Gastrocnemius medialis (tissue), 4 donors: Measurements from ENCODE around the gene SPTBN2. TPM values are rescaled to one million over a fixed set of nuclear protein-coding genes. Genes with fewer than 3 reads are reported as not detected.

Source experiments
- ATAC-seq, 2 donors: fragments of 150-250 bp; one replicate each; pipeline ENCODE4 v1.9.1; 2016
- DNase-seq, 2 donors: peaks; one replicate each; pipeline ENCODE4 v3.0.0-alpha.2; 2019
- H3K27ac ChIP-seq, 4 donors: fragments of 200-600 bp; sonication (generic); 1 replicate in 1 of 4; 2 replicates in 3 of 4; pipeline ENCODE4 v1.5.1; 2016 to 2018; ENCODE audit warnings: mild to moderate bottlenecking in 2 of 4, moderate library complexity in 1 of 4
- H3K27me3 ChIP-seq, 3 donors: fragments of 200-600 bp; sonication (generic) in 2 of 3; 1 replicate in 1 of 3; 2 replicates in 2 of 3; pipeline versions ENCODE4 v1.5.1 to v1.6.0; 2016 to 2019; ENCODE audit warnings: mild to moderate bottlenecking in 1 of 3, moderate library complexity in 1 of 3
- H3K36me3 ChIP-seq, 2 donors: fragments of 200-600 bp; sonication (generic) in 1 of 2; one replicate each; pipeline ENCODE4 v1.5.1; 2017 to 2018
- H3K4me1 ChIP-seq, 2 donors: fragments of 200-600 bp; sonication (generic) in 1 of 2; one replicate each; pipeline ENCODE4 v1.5.1; 2016 to 2017; ENCODE audit warnings: mild to moderate bottlenecking in 2 of 2
- H3K4me3 ChIP-seq, 4 donors: fragments of 200-600 bp; sonication (generic) in 3 of 4; 1 replicate in 1 of 4; 2 replicates in 3 of 4; pipeline ENCODE4 v1.5.1; 2016 to 2019; ENCODE audit warnings: mild to moderate bottlenecking in 2 of 4
- H3K9me3 ChIP-seq, 3 donors: fragments of 200-600 bp; sonication (generic) in 2 of 3; 1 replicate in 1 of 3; 2 replicates in 2 of 3; pipeline ENCODE4 v1.5.1; 2016 to 2019
- CTCF ChIP-seq, 5 experiments: fragments of 450-650 bp in 3 of 5; fragments of 200-600 bp in 2 of 5; sonication (generic) in 2 of 5; IDR thresholded peaks in 4 of 5; conservative IDR thresholded peaks in 1 of 5; 1 replicate in 4 of 5; 2 replicates in 1 of 5; pipeline ENCODE4 v1.5.1; 2016 to 2019; ENCODE audit warnings: antibody characterized with exemption in 5 of 5, mild to moderate bottlenecking in 3 of 5, moderate library complexity in 3 of 5
- POLR2A ChIP-seq, 2 donors: fragments of 450-650 bp; IDR thresholded peaks; one replicate each; pipeline ENCODE4 v1.6.1; 2017; ENCODE audit warnings: antibody characterized with exemption in 2 of 2, mild to moderate bottlenecking in 2 of 2, moderate library complexity in 2 of 2
- in situ Hi-C, 4 donors: fragments of 200-750 bp; cut with MboI; loops; one replicate each; pipeline versions ENCODE4 v1.15.0 to v1.8.0; 2017; ENCODE audit warnings: low sequenced_read_pairs in 4 of 4
- intact Hi-C: fragments of 100-400 bp; cut with DNase I; formaldehyde crosslinking; loops from one replicate; pipeline ENCODE4 v1.15.1; 2023; ENCODE audit warnings: low total_unique reads
- total RNA-seq, 4 donors: library from RNA; depleted of rRNA; stranded (reverse); fragments of >200 nt; gene quantifications; one replicate each; pipeline versions ENCODE4 v1.1.0 to v1.2.3, GENCODE V29; 2016

Gene SPTBN2
- total RNA-seq, 4 donors from 2014 or later = 0.40 to 1.5 (median 1.0) TPM

GRCh38 chr11:66686801-66687750 is 41.9 kb downstream of the SPTBN2 start:
- H3K4me1 ChIP-seq = no peaks in the 10 kb centered on the region
- ATAC-seq = no peak
- H3K27me3 ChIP-seq = no peaks in the 10 kb centered on the region
- no peak overlapping the region for H3K27ac ChIP-seq
- in situ Hi-C loops = loop anchor here in 2 of 4 donors (25.0 kb wide), 1 partner anchor 275 kb away; the partner anchor contains the start of gene NPAS4 (in 2 of the 2)
- H3K4me3 ChIP-seq = no peak overlapping the region
- no peaks in the 10 kb centered on the region for H3K9me3 ChIP-seq
- H3K36me3 ChIP-seq = no peaks in the 10 kb centered on the region
- TF ChIP-seq CTCF (IDR thresholded peaks at IDR 0.05 in 4 of 5, conservative IDR thresholded peaks at IDR 0.05 in 1 of 5) = no peak
- no peak for TF ChIP-seq POLR2A (IDR thresholded peaks at IDR 0.05)
- no peak for DNase-seq
- intact Hi-C loops = no loop called here

- no peaks in the 10 kb centered on the region for H3K36me3 ChIP-seq
- no peaks in the 10 kb centered on the region for H3K27me3 ChIP-seq
- no peaks in the 10 kb centered on the region for H3K9me3 ChIP-seq
- no peak for TF ChIP-seq CTCF (IDR thresholded peaks at IDR 0.05 in 4 of 5, conservative IDR thresholded peaks at IDR 0.05 in 1 of 5)
- TF ChIP-seq POLR2A (IDR thresholded peaks at IDR 0.05) = no peak
- ATAC-seq = no peak
- in situ Hi-C loops (loop anchor here in 2 of 4 donors (25.0 kb wide), 1 partner anchor 274 kb away; the partner anchor contains the start of gene NPAS4 (in 2 of the 2)), intact Hi-C loops (no loop called here)
- H3K27ac ChIP-seq = no peak overlapping the region
- no peaks in the 10 kb centered on the region for H3K4me1 ChIP-seq
- no peak overlapping the region for H3K4me3 ChIP-seq
- DNase-seq = no peak
Measured at GRCh38 chr11:66686100-66686785, 42.8 kb downstream of the SPTBN2 start.

- no peak for TF ChIP-seq POLR2A (IDR thresholded peaks at IDR 0.05)
- no peak for TF ChIP-seq CTCF (IDR thresholded peaks at IDR 0.05 in 4 of 5, conservative IDR thresholded peaks at IDR 0.05 in 1 of 5)
- intact Hi-C loops = no loop called here
- H3K27me3 ChIP-seq = no peaks in the 10 kb centered on the region
Measured at GRCh38 chr11:66685276-66686099, 43.5 kb downstream of the SPTBN2 start.

GRCh38 chr11:66684635-66685034 is 44.4 kb downstream of the SPTBN2 start:
- no peaks in the 10 kb centered on the region for H3K36me3 ChIP-seq
- intact Hi-C loops = no loop called here
- ATAC-seq = no peak
- no peak for TF ChIP-seq CTCF (IDR thresholded peaks at IDR 0.05 in 4 of 5, conservative IDR thresholded peaks at IDR 0.05 in 1 of 5)
- TF ChIP-seq POLR2A (IDR thresholded peaks at IDR 0.05) = no peak
- in situ Hi-C loops = loop anchor here in 2 of 4 donors (5.0 to 25.0 kb wide), 2 partner anchors 102 to 272 kb away; partner anchors contain the start of gene NPAS4 (in 2 of the 2)
- H3K4me3 ChIP-seq = no peak overlapping the region
- no peaks in the 10 kb centered on the region for H3K4me1 ChIP-seq
- no peaks in the 10 kb centered on the region for H3K9me3 ChIP-seq
- H3K27ac ChIP-seq = no peak overlapping the region
- no peak for DNase-seq
- no peaks in the 10 kb centered on the region for H3K27me3 ChIP-seq

More at GRCh38 chr11:66685276-66686099, 43.5 kb downstream of the SPTBN2 start:
- H3K9me3 ChIP-seq = no peaks in the 10 kb centered on the region
- no peaks in the 10 kb centered on the region for H3K4me1 ChIP-seq
- no peaks in the 10 kb centered on the region for H3K36me3 ChIP-seq
- no peak overlapping the region for H3K27ac ChIP-seq
- H3K4me3 ChIP-seq = no peak overlapping the region
- DNase-seq = no peak
- ATAC-seq = no peak
- in situ Hi-C loops = loop anchor here in 2 of 4 donors (25.0 kb wide), 1 partner anchor 273 kb away; the partner anchor contains the start of gene NPAS4 (in 2 of the 2)
